H1 (cell line): ENCODE results near the gene CRYAB. TPM values are rescaled to one million over a fixed set of nuclear protein-coding genes. Genes with fewer than 3 reads are reported as not detected.

Experiments used
- ATF3 ChIP-seq: IDR thresholded peaks from 2 replicates; pipeline ENCODE4 v1.6.1; 2011; ENCODE audit warnings: low read depth, mild to moderate bottlenecking, low read length; ENCODE audit not compliant: insufficient read depth
- CEBPB ChIP-seq: IDR thresholded peaks from 2 replicates; pipeline ENCODE4 v1.6.1; 2012; ENCODE audit warnings: low read depth, low read length
- SP1 ChIP-seq: IDR thresholded peaks from 2 replicates; pipeline ENCODE4 v1.6.1; 2011; ENCODE audit warnings: low read depth, low read length
- polyA plus RNA-seq, 7 experiments: library from polyadenylated mRNA; depleted of rRNA in 3 of 7; stranded (reverse) in 5 of 7; unstranded in 2 of 7; fragments of >200 nt in 5 of 7; fragments of 200-250 nt in 2 of 7; gene quantifications; 1 replicate in 5 of 7; 2 replicates in 1 of 7; 4 replicates in 1 of 7; pipeline versions ENCODE4 v1.2.1 to v1.2.3, GENCODE V29; 2011 to 2013; ENCODE audit warnings: missing spikeins in 2 of 7, mixed read lengths in 2 of 7
- total RNA-seq: library from RNA; stranded (reverse); fragmentation: NEBNext Ultra II Directional; extraction: Animal tissue kit (Norgen Biotek cat#: 25700); gene quantifications from 2 replicates; pipeline ENCODE4 v1.2.1, GENCODE V29; 2021
- TF ChIP-seq, protein P1 (sequence below): fragments of 300-600 bp; sonication (generic); IDR thresholded peaks from 2 replicates; pipeline ENCODE4 v1.7.1; 2012; ENCODE audit warnings: low read length, moderate library complexity, mild to moderate bottlenecking, inconsistent platforms; ENCODE audit not compliant: insufficient replicate concordance

The CRYAB gene
- total and polyA plus RNA-seq, 2 of the 8 experiments (the other 6 are each of a cell fraction or from before 2014, with no cell fraction given): 1.9 to 2.0 TPM

- no peak for TF ChIP-seq SP1
- TF ChIP-seq, protein P1, sequence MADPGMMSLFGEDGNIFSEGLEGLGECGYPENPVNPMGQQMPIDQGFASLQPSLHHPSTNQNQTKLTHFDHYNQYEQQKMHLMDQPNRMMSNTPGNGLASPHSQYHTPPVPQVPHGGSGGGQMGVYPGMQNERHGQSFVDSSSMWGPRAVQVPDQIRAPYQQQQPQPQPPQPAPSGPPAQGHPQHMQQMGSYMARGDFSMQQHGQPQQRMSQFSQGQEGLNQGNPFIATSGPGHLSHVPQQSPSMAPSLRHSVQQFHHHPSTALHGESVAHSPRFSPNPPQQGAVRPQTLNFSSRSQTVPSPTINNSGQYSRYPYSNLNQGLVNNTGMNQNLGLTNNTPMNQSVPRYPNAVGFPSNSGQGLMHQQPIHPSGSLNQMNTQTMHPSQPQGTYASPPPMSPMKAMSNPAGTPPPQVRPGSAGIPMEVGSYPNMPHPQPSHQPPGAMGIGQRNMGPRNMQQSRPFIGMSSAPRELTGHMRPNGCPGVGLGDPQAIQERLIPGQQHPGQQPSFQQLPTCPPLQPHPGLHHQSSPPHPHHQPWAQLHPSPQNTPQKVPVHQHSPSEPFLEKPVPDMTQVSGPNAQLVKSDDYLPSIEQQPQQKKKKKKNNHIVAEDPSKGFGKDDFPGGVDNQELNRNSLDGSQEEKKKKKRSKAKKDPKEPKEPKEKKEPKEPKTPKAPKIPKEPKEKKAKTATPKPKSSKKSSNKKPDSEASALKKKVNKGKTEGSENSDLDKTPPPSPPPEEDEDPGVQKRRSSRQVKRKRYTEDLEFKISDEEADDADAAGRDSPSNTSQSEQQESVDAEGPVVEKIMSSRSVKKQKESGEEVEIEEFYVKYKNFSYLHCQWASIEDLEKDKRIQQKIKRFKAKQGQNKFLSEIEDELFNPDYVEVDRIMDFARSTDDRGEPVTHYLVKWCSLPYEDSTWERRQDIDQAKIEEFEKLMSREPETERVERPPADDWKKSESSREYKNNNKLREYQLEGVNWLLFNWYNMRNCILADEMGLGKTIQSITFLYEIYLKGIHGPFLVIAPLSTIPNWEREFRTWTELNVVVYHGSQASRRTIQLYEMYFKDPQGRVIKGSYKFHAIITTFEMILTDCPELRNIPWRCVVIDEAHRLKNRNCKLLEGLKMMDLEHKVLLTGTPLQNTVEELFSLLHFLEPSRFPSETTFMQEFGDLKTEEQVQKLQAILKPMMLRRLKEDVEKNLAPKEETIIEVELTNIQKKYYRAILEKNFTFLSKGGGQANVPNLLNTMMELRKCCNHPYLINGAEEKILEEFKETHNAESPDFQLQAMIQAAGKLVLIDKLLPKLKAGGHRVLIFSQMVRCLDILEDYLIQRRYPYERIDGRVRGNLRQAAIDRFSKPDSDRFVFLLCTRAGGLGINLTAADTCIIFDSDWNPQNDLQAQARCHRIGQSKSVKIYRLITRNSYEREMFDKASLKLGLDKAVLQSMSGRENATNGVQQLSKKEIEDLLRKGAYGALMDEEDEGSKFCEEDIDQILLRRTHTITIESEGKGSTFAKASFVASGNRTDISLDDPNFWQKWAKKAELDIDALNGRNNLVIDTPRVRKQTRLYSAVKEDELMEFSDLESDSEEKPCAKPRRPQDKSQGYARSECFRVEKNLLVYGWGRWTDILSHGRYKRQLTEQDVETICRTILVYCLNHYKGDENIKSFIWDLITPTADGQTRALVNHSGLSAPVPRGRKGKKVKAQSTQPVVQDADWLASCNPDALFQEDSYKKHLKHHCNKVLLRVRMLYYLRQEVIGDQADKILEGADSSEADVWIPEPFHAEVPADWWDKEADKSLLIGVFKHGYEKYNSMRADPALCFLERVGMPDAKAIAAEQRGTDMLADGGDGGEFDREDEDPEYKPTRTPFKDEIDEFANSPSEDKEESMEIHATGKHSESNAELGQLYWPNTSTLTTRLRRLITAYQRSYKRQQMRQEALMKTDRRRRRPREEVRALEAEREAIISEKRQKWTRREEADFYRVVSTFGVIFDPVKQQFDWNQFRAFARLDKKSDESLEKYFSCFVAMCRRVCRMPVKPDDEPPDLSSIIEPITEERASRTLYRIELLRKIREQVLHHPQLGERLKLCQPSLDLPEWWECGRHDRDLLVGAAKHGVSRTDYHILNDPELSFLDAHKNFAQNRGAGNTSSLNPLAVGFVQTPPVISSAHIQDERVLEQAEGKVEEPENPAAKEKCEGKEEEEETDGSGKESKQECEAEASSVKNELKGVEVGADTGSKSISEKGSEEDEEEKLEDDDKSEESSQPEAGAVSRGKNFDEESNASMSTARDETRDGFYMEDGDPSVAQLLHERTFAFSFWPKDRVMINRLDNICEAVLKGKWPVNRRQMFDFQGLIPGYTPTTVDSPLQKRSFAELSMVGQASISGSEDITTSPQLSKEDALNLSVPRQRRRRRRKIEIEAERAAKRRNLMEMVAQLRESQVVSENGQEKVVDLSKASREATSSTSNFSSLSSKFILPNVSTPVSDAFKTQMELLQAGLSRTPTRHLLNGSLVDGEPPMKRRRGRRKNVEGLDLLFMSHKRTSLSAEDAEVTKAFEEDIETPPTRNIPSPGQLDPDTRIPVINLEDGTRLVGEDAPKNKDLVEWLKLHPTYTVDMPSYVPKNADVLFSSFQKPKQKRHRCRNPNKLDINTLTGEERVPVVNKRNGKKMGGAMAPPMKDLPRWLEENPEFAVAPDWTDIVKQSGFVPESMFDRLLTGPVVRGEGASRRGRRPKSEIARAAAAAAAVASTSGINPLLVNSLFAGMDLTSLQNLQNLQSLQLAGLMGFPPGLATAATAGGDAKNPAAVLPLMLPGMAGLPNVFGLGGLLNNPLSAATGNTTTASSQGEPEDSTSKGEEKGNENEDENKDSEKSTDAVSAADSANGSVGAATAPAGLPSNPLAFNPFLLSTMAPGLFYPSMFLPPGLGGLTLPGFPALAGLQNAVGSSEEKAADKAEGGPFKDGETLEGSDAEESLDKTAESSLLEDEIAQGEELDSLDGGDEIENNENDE: no peak
- no peak for TF ChIP-seq ATF3
- no peak for TF ChIP-seq CEBPB
Measured at GRCh38 chr11:111917788-111918187, 6.2 kb upstream of the CRYAB start (continued).
